H1 (cell line): ENCODE measurements around the gene ACAP2. TPM values are rescaled to one million over a fixed set of nuclear protein-coding genes. Genes with fewer than 3 reads are reported as not detected.

Experiments
- CTCF ChIA-PET: fragments of 300-600 bp; sonication (Branson Sonifier 250); formaldehyde crosslinking; loops from one replicate; lab custom pipeline; 2021; ENCODE audit not compliant: partially characterized antibody; lab: Charles Lee
- POLR2A ChIA-PET: fragments of 300-600 bp; sonication (Branson Sonifier 250); formaldehyde crosslinking; loops from one replicate; lab custom pipeline; 2021; ENCODE audit warnings: inconsistent platforms; ENCODE audit not compliant: partially characterized antibody; lab: Charles Lee
- DNase-seq, 2 experiments: peaks; one replicate each; pipeline versions ENCODE4 v3.0.0 to v3.0.0-alpha.2; 2010 to 2022; ENCODE audit warnings: low spot score in 2 of 2, low read depth in 1 of 2, mixed read lengths in 1 of 2
- FAIRE-seq: peaks from 2 replicates; lab custom pipeline; 2011; peaks lifted over from hg19 to GRCh38; lab: Jason Lieb, UNC
- H2AFZ ChIP-seq: 2 replicates; pipeline ENCODE4 v1.8.1; 2012; ENCODE audit warnings: low read length, inconsistent platforms
- H2AK5ac ChIP-seq: 2 replicates; pipeline ENCODE4 v1.6.1; 2013; ENCODE audit warnings: low read depth, low read length
- H2BK120ac ChIP-seq: replicated peaks from 2 replicates; pipeline ENCODE3; 2013; ENCODE audit warnings: low read depth, low read length, inconsistent platforms
- H2BK12ac ChIP-seq: 2 replicates; pipeline ENCODE4 v1.6.1; 2013; ENCODE audit warnings: low read depth, low read length
- H2BK15ac ChIP-seq: 2 replicates; pipeline ENCODE4 v1.6.1; 2013; ENCODE audit warnings: low read length
- H2BK20ac ChIP-seq: 2 replicates; pipeline ENCODE4 v1.6.1; 2013; ENCODE audit warnings: low read length
- H2BK5ac ChIP-seq: 2 replicates; pipeline ENCODE4 v1.6.1; 2013; ENCODE audit warnings: low read depth, low read length
- H3K14ac ChIP-seq: 2 replicates; pipeline ENCODE4 v1.6.1; 2013; ENCODE audit warnings: inconsistent platforms; ENCODE audit not compliant: insufficient read length
- H3K18ac ChIP-seq: 2 replicates; pipeline ENCODE4 v1.6.1; 2013; ENCODE audit warnings: low read length; ENCODE audit errors: extremely low read depth
- H3K23ac ChIP-seq: 2 replicates; pipeline ENCODE4 v1.6.1; 2013; ENCODE audit warnings: inconsistent platforms; ENCODE audit not compliant: insufficient read length
- H3K23me2 ChIP-seq: 2 replicates; pipeline ENCODE4 v1.6.1; 2013; ENCODE audit warnings: low read depth, low read length
- H3K27ac ChIP-seq: 2 replicates; pipeline ENCODE4 v1.6.1; 2011; ENCODE audit warnings: low read depth, low read length, inconsistent platforms
- H3K27me3 ChIP-seq, 4 experiments: replicated peaks in 1 of 4; 1 replicate in 1 of 4; 2 replicates in 3 of 4; pipeline versions ENCODE4 v1.6.1 to v1.8.1; 2011 to 2013; ENCODE audit warnings: low read length in 3 of 4, mild to moderate bottlenecking in 3 of 4, inconsistent platforms in 2 of 4, mixed read lengths in 2 of 4, moderate library complexity in 1 of 4; ENCODE audit not compliant: control insufficient read depth in 3 of 4, insufficient read depth in 3 of 4; ENCODE audit errors: extremely low read depth in 1 of 4
- H3K36me3 ChIP-seq, 4 experiments: 2 replicates each; pipeline versions ENCODE4 v1.6.1 to v1.8.1; 2011 to 2013; ENCODE audit warnings: mild to moderate bottlenecking in 4 of 4, low read length in 3 of 4, moderate library complexity in 2 of 4, control low read depth in 1 of 4, inconsistent platforms in 1 of 4; ENCODE audit not compliant: insufficient read depth in 4 of 4, control insufficient read depth in 2 of 4
- H3K4ac ChIP-seq: replicated peaks from 2 replicates; pipeline ENCODE3; 2013; ENCODE audit warnings: low read length, low read depth, mixed read lengths, inconsistent platforms; ENCODE audit not compliant: insufficient read length
- H3K4me1 ChIP-seq, 4 experiments: replicated peaks in 1 of 4; 1 replicate in 1 of 4; 2 replicates in 3 of 4; pipeline versions ENCODE4 v1.6.1 to v1.8.1; 2011 to 2013; ENCODE audit warnings: low read length in 3 of 4, inconsistent platforms in 2 of 4, mixed read lengths in 1 of 4; ENCODE audit not compliant: insufficient read depth in 4 of 4, control insufficient read depth in 3 of 4
- H3K4me2 ChIP-seq, 2 experiments: 2 replicates each; pipeline versions ENCODE4 v1.6.1 to v1.8.1; 2011 to 2013; ENCODE audit warnings: low read depth in 2 of 2, low read length in 2 of 2, control low read depth in 1 of 2, inconsistent platforms in 1 of 2, mild to moderate bottlenecking in 1 of 2; ENCODE audit not compliant: insufficient read depth in 1 of 2
- H3K4me3 ChIP-seq, 4 experiments: fragments of 200-600, 300-600 bp in 1 of 4; sonication (generic), shearing (Covaris generic), sonication (Bioruptor Twin) in 1 of 4; 2 replicates each; pipeline versions ENCODE4 v1.5.1 to v1.8.1; 2011 to 2016; ENCODE audit warnings: low read length in 4 of 4, low read depth in 3 of 4, control low read depth in 2 of 4, inconsistent platforms in 2 of 4, mild to moderate bottlenecking in 2 of 4, mixed read lengths in 1 of 4, moderate library complexity in 1 of 4; ENCODE audit not compliant: insufficient read depth in 2 of 4; ENCODE audit errors: extremely low read depth in 1 of 4
- H3K56ac ChIP-seq: replicated peaks from 2 replicates; pipeline ENCODE3; 2013; ENCODE audit warnings: low read depth, mild to moderate bottlenecking, mixed read lengths, low read length, inconsistent platforms; ENCODE audit not compliant: insufficient read length
- H3K79me1 ChIP-seq: 2 replicates; pipeline ENCODE4 v1.6.1; 2013; ENCODE audit warnings: low read depth, low read length, control low read depth
- H3K79me2 ChIP-seq, 2 experiments: 2 replicates each; pipeline versions ENCODE4 v1.6.1 to v1.8.1; 2012 to 2013; ENCODE audit warnings: low read length in 2 of 2, mild to moderate bottlenecking in 2 of 2, inconsistent platforms in 1 of 2; ENCODE audit not compliant: insufficient read depth in 2 of 2, control insufficient read depth in 1 of 2
- H3K9ac ChIP-seq, 4 experiments: replicated peaks in 1 of 4; 1 replicate in 1 of 4; 2 replicates in 3 of 4; pipeline versions ENCODE4 v1.6.1 to v1.8.1; 2011 to 2013; ENCODE audit warnings: low read depth in 3 of 4, low read length in 3 of 4, control low read depth in 2 of 4, mild to moderate bottlenecking in 2 of 4, moderate library complexity in 2 of 4, inconsistent platforms in 1 of 4; ENCODE audit errors: extremely low read depth in 1 of 4
- H3K9me3 ChIP-seq, 2 experiments: 2 replicates each; pipeline versions ENCODE4 v1.6.1 to v1.8.1; 2012 to 2013; ENCODE audit warnings: mild to moderate bottlenecking in 2 of 2, moderate library complexity in 2 of 2, control low read depth in 1 of 2, inconsistent platforms in 1 of 2, low read depth in 1 of 2, low read length in 1 of 2, mixed read lengths in 1 of 2; ENCODE audit not compliant: insufficient read depth in 2 of 2
- H4K20me1 ChIP-seq, 2 experiments: replicated peaks in 1 of 2; 2 replicates each; pipeline versions ENCODE3 to v1.8.1; 2011 to 2013; ENCODE audit warnings: inconsistent platforms in 2 of 2, low read length in 2 of 2, mild to moderate bottlenecking in 1 of 2; ENCODE audit not compliant: insufficient read depth in 2 of 2, control insufficient read depth in 1 of 2
- H4K5ac ChIP-seq: 2 replicates; pipeline ENCODE4 v1.6.1; 2013; ENCODE audit warnings: low read length, low read depth, mixed read lengths, inconsistent platforms; ENCODE audit not compliant: insufficient read length
- H4K8ac ChIP-seq: 2 replicates; pipeline ENCODE4 v1.8.0; 2013; ENCODE audit warnings: mild to moderate bottlenecking, moderate library complexity, low read length, inconsistent platforms; ENCODE audit not compliant: insufficient read depth; ENCODE audit errors: extremely low read depth
- H4K91ac ChIP-seq: replicated peaks from 2 replicates; pipeline ENCODE3; 2013; ENCODE audit warnings: low read length, mixed read lengths, inconsistent platforms; ENCODE audit not compliant: insufficient read length
- BACH1 ChIP-seq: IDR thresholded peaks from 2 replicates; pipeline ENCODE4 v1.6.1; 2012; ENCODE audit warnings: low read length, improper control_type of control experiment
- CEBPB ChIP-seq: IDR thresholded peaks from 2 replicates; pipeline ENCODE4 v1.6.1; 2012; ENCODE audit warnings: low read depth, low read length
- CHD1 ChIP-seq: IDR thresholded peaks from 2 replicates; pipeline ENCODE4 v1.6.1; 2012; ENCODE audit warnings: low read depth, low read length, improper control_type of control experiment
- JUND ChIP-seq: IDR thresholded peaks from 2 replicates; pipeline ENCODE4 v1.6.1; 2011; ENCODE audit warnings: mild to moderate bottlenecking, improper control_type of control experiment, low read length
- NANOG ChIP-seq: IDR thresholded peaks from 2 replicates; pipeline ENCODE4 v1.6.1; 2011; ENCODE audit warnings: low read length, low read depth, mild to moderate bottlenecking, inconsistent platforms; ENCODE audit not compliant: insufficient read depth, poor library complexity, severe bottlenecking
- NRF1 ChIP-seq: IDR thresholded peaks from 2 replicates; pipeline ENCODE4 v1.6.1; 2011; ENCODE audit warnings: mild to moderate bottlenecking, low read depth, low read length, improper control_type of control experiment
- RNF2 ChIP-seq: fragments of 200-900, 300-1000 bp; sonication (generic); IDR thresholded peaks from 2 replicates; pipeline ENCODE4 v1.7.1; 2016; ENCODE audit warnings: borderline replicate concordance, low read depth, mild to moderate bottlenecking, antibody characterized with exemption, low read length; ENCODE audit not compliant: poor library complexity, severe bottlenecking; ENCODE audit errors: missing control alignments
- SAP30 ChIP-seq: fragments of 300-600 bp; sonication (generic); IDR thresholded peaks from 2 replicates; pipeline ENCODE4 v1.7.1; 2012; ENCODE audit warnings: low read length, moderate library complexity, mild to moderate bottlenecking, inconsistent platforms; ENCODE audit not compliant: insufficient read depth, insufficient replicate concordance
- SUZ12 ChIP-seq: fragments of 200-600 bp; sonication (generic); IDR thresholded peaks from 2 replicates; pipeline ENCODE4 v1.6.1; 2012; ENCODE audit warnings: mild to moderate bottlenecking, inconsistent platforms, low read length, moderate library complexity, mixed read lengths
- WGBS, 2 experiments: shearing (Covaris generic) in 1 of 2; methylation state at CpG; one replicate each; pipeline versions ENCODE4 v1.1.6 to v1.1.7; 2013 to 2015; ENCODE audit warnings: low lambda C conversion rate in 2 of 2, mixed read lengths in 2 of 2, inconsistent platforms in 1 of 2, low coverage in 1 of 2, missing lambda C conversion rate in 1 of 2; ENCODE audit not compliant: insufficient replicate concordance in 2 of 2, insufficient coverage in 1 of 2, insufficient read length in 1 of 2; ENCODE audit errors: extremely low coverage in 1 of 2, missing lambda C conversion rate in 1 of 2; 5-methylcytosine and 5-hydroxymethylcytosine counted together
- polyA plus RNA-seq, 7 experiments: library from polyadenylated mRNA; depleted of rRNA in 3 of 7; stranded (reverse) in 5 of 7; unstranded in 2 of 7; fragments of >200 nt in 5 of 7; fragments of 200-250 nt in 2 of 7; gene quantifications; 1 replicate in 5 of 7; 2 replicates in 1 of 7; 4 replicates in 1 of 7; pipeline versions ENCODE4 v1.2.1 to v1.2.3, GENCODE V29; 2011 to 2013; ENCODE audit warnings: missing spikeins in 2 of 7, mixed read lengths in 2 of 7
- total RNA-seq: library from RNA; stranded (reverse); fragmentation: NEBNext Ultra II Directional; extraction: Animal tissue kit (Norgen Biotek cat#: 25700); gene quantifications from 2 replicates; pipeline ENCODE4 v1.2.1, GENCODE V29; 2021

Gene ACAP2
- total and polyA plus RNA-seq, 2 of the 8 experiments (the other 6 are each of a cell fraction or from before 2014, with no cell fraction given) = 7.7 to 37.3 TPM

- no peaks in the 10 kb centered on the region for H3K36me3 ChIP-seq
- FAIRE-seq (no peak), DNase-seq (no peak)
- H3K56ac ChIP-seq = no peak overlapping the region
- 92% methylated on average over 12 of the region's 12 CpGs; no CpG with 5 or more reads in 1 of the 2 experiments for WGBS, 2 experiments
- peaks cover 0 to 38% of the 10 kb centered on the region in 2 experiments; a peak in 2 of 4 replicates for H3K79me2 ChIP-seq
- CTCF ChIA-PET = no interaction called here
- H3K79me1 ChIP-seq = no peaks in the 10 kb centered on the region
- H3K23me2 ChIP-seq = no peaks in the 10 kb centered on the region
- no peaks in the 10 kb centered on the region for H4K20me1 ChIP-seq
- H2BK5ac ChIP-seq = no peak overlapping the region
- no peak overlapping the region for H4K8ac ChIP-seq
- no peaks in the 10 kb centered on the region for H3K27me3 ChIP-seq
- H2BK12ac ChIP-seq = no peak overlapping the region
- no peak overlapping the region for H2AK5ac ChIP-seq
- H2BK120ac ChIP-seq = no peak overlapping the region
- no peak overlapping the region for H4K91ac ChIP-seq
- no peak overlapping the region for H3K27ac ChIP-seq
- H3K18ac ChIP-seq = no peak overlapping the region
- H3K9ac ChIP-seq = no peak overlapping the region
- no peaks in the 10 kb centered on the region for H3K4me1 ChIP-seq
- no peak overlapping the region for H3K4me2 ChIP-seq
- no peak overlapping the region for H3K14ac ChIP-seq
- POLR2A ChIA-PET = no interaction called here
- no peaks in the 10 kb centered on the region for H3K9me3 ChIP-seq
- no peak overlapping the region for H2BK20ac ChIP-seq
- H3K23ac ChIP-seq = no peak overlapping the region
- no peak overlapping the region for H3K4me3 ChIP-seq
- H2BK15ac ChIP-seq = no peak overlapping the region
- H4K5ac ChIP-seq = no peak overlapping the region
- H2AFZ ChIP-seq = no peak overlapping the region
- no peak overlapping the region for H3K4ac ChIP-seq
- TF ChIP-seq BACH1 = no peak
- no peak for TF ChIP-seq RNF2
- TF ChIP-seq SAP30 = no peak
- no peak for TF ChIP-seq NANOG
- TF ChIP-seq SUZ12 = no peak
- TF ChIP-seq CHD1 = no peak
- TF ChIP-seq CEBPB = no peak
- TF ChIP-seq JUND = no peak
- no peak for TF ChIP-seq NRF1
- TF ChIP-seq, all 59 proteins: peak for 0
These were observed 35.0 kb downstream of the ACAP2 start for GRCh38 chr3:195407531-195408409.
